Measurements from ENCODE around the gene BSX.

The BSX gene

DNA sequence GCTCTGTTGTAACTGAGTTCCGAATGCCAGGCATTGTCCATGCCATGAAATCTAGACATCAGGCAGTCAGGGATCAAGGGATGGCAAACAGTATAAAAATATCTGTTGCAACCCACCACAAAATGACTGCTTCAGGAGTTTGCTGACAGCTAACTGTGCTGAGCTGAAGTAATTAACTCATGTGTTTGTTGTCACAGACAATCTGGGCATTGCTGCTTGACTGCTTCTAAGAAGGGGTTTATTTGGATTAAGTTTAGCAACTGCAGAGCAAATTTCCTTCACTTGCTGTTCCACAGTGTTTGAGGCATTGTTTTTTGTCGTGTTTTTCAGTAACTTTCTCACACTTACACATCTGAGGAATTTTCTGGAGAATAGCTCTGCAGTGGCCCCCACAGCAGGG, 30.4 kb downstream of the BSX start:
- no peak for DNase-seq

DNA sequence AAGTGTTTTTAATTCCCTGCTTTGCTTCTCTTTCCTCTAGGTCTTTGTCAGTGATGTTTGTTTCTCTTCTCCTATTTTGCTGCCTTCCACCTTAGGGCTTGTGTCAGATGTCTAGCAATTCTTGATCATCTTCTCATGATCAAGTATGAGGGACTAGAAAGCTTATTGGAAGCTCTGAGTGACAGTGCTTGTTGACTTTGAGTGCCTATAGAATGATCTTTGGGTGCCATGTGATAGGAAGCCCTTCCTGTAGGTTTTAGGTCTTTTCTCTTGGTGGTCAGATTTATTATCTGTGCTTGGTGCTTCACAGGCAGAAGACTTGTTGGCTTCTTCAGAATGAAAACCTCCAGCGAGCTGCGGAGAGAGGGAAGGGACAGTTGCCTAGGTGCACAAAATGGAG, 43.1 kb downstream of the BSX start:
- no peak for DNase-seq

DNA sequence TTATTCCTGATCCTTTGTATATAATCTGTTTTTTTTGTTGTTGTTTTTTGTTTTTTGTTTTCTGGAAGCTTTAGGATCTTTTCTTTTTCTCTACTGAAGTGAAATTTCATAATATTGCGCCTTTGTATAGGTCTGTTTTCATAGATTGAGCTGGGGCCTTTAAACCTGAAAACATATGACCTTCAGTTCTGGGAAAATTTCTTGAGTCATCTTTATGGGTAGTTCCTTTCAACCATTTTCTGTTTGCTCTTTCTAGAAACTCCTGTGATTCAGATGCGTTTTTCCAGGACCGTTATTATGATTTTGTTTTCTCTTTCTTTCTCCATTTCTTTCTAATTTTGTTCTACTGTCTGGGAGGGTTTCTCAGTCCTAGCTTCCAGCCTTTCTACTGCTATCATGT, 43.7 kb downstream of the BSX start:
- DNase-seq, result no peak

DNA sequence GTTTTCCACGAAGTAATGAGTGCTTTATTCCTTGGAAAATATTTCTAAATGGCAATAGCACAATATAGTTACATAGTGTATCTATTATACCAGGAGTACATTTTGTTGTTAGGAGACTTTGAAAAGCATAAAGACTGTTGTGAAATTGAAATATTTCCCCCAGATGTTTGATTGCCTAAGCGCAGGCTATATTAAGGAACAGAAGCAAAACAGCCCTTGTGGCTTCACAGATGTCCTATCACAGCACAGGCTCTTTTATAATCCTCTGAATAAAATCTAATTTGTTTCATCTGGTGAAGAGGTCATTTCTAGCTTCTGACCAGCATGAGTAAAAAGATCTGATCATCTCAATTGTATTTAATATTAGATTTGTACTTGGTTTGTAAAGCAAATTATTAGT, 48.2 kb downstream of the BSX start:
- DNase-seq, result no peak

DNA sequence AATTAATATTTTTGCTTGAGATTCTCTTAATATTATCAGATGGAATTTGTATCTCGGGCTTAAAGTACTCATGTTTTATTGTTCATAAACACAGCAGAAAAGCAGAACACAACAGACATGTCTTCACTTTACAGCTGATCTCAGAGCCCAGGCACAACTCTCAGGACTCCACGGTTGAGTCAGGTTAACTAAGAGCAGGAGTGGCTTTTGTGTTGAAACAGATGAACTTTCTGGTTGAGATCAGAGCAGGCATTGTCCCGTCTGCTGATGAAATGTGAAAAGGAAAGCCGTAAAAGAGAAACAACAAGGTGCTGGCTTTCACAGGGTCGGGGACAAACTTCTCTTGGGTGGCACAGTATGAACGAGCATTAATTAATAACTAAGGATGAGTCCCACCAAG, 50.1 kb downstream of the BSX start:
- no peak for DNase-seq

All from CD4-positive, alpha-beta T cell treated with Interleukin-4 for 1 hour (primary cell).